ENCODE measurements around the gene TMEM44. TPM values are rescaled to one million over a fixed set of nuclear protein-coding genes. Genes with fewer than 3 reads are reported as not detected.

The TMEM44 gene
- total RNA-seq, 3 donors from 2014 or later (not counting 1 experiment from before 2014, with no cell fraction given): 2.1 to 3.0 (median 2.8) TPM

DNA sequence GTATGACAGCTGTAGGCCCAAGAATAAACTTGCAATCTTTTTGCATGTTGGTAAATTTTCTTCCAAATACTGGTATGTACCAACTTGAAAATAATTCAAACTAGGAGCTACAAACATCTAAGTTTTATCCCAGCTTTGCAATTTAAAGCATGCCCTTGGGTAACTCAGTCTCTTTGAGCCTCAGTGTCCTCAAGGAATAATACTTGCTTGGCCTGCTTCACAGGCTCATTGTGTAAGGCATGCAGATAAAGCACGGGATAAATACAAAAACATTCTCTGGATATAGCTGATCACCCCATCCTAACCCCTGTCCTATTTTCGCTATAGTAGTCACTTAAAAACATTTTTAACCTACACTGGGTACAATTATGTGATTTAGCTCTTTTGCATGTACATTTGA is 9.6 kb upstream of the TMEM44 start:
- Histone ChIP-seq H3K27ac (ENCODE audit: low read length) (no peak overlapping the region), H3K36me3 (ENCODE audit: control insufficient read depth, insufficient read depth, low read length) (peaks cover 52% of the 10 kb centered on the region), H3K9me3 (ENCODE audit: control insufficient read depth, insufficient read depth, low read length) (no peaks in the 10 kb centered on the region), H3K27me3 (ENCODE audit: control insufficient read depth, insufficient read depth, low read length) (no peaks in the 10 kb centered on the region), H3K4me1 (ENCODE audit: control insufficient read depth, insufficient read depth, low read length) (no peaks in the 10 kb centered on the region), H3K4me3 (ENCODE audit: low read length) (no peak overlapping the region)
- ATAC-seq (no peak), DNase-seq (no peak)
- Mint-ChIP-seq H3K4me3 (no peak overlapping the region), H3K4me1 (peaks cover 0 to 4% of the 10 kb centered on the region in 2 donors), H3K9me3 (no peaks in the 10 kb centered on the region), H3K27me3 (ENCODE audit: low read depth in 2 of 2) (no peaks in the 10 kb centered on the region), H3K27ac (no peak overlapping the region), H3K36me3 (peaks cover 8% of the 10 kb centered on the region)
- intact Hi-C loops (cut with micrococcal nuclease): no loop called here
- TF ChIP-seq, protein P1, sequence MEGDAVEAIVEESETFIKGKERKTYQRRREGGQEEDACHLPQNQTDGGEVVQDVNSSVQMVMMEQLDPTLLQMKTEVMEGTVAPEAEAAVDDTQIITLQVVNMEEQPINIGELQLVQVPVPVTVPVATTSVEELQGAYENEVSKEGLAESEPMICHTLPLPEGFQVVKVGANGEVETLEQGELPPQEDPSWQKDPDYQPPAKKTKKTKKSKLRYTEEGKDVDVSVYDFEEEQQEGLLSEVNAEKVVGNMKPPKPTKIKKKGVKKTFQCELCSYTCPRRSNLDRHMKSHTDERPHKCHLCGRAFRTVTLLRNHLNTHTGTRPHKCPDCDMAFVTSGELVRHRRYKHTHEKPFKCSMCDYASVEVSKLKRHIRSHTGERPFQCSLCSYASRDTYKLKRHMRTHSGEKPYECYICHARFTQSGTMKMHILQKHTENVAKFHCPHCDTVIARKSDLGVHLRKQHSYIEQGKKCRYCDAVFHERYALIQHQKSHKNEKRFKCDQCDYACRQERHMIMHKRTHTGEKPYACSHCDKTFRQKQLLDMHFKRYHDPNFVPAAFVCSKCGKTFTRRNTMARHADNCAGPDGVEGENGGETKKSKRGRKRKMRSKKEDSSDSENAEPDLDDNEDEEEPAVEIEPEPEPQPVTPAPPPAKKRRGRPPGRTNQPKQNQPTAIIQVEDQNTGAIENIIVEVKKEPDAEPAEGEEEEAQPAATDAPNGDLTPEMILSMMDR (IDR thresholded peaks at IDR 0.05): no peak
- WGBS (ENCODE audit: insufficient coverage): 100% methylated on average over 1 of the region's 2 CpGs

DNA sequence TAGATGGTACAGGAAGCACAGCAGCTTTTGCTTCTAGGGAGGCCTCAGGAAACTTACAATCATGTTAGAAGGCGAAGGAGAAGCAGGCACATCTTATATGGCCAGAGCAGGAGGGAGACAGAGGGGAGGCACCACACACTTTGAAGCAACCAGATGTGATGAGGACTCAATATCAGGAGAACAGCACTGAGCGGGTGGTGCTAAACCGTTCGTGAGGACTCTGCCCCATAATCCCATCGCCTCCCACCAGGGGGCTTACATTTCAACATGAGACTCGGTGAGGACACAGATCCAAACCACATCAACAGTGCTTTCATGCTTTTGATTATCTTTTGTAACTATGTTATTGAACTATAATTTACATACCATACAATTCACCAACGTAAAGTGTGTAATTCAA is 7.6 kb upstream of the TMEM44 start:
- H3K9me3 ChIP-seq (ENCODE audit: control insufficient read depth, insufficient read depth, low read length): no peaks in the 10 kb centered on the region
- peak; percentile 39 to 59 (median 40) for ATAC-seq
- Mint-ChIP-seq H3K4me3 (no peak overlapping the region), H3K9me3 (no peaks in the 10 kb centered on the region), H3K27me3 (ENCODE audit: low read depth in 2 of 2) (no peaks in the 10 kb centered on the region), H3K36me3 (peaks cover 8% of the 10 kb centered on the region), H3K27ac (no peak overlapping the region), H3K4me1 (peaks cover 0 to 4% of the 10 kb centered on the region in 2 donors)
- H3K27ac ChIP-seq (ENCODE audit: low read length): no peak overlapping the region
- H3K4me1 ChIP-seq (ENCODE audit: control insufficient read depth, insufficient read depth, low read length): no peaks in the 10 kb centered on the region
- H3K27me3 ChIP-seq (ENCODE audit: control insufficient read depth, insufficient read depth, low read length): no peaks in the 10 kb centered on the region
- H3K36me3 ChIP-seq (ENCODE audit: control insufficient read depth, insufficient read depth, low read length): peaks cover 42% of the 10 kb centered on the region
- DNase-seq: peak in 1 of 2 donors; percentile 64
- intact Hi-C loops (cut with micrococcal nuclease): no loop called here
- no peak overlapping the region for H3K4me3 ChIP-seq (ENCODE audit: low read length)
- TF ChIP-seq, protein P1 (IDR thresholded peaks at IDR 0.05): no peak
- 68% methylated on average over 6 of the region's 7 CpGs for WGBS (ENCODE audit: insufficient coverage)

DNA sequence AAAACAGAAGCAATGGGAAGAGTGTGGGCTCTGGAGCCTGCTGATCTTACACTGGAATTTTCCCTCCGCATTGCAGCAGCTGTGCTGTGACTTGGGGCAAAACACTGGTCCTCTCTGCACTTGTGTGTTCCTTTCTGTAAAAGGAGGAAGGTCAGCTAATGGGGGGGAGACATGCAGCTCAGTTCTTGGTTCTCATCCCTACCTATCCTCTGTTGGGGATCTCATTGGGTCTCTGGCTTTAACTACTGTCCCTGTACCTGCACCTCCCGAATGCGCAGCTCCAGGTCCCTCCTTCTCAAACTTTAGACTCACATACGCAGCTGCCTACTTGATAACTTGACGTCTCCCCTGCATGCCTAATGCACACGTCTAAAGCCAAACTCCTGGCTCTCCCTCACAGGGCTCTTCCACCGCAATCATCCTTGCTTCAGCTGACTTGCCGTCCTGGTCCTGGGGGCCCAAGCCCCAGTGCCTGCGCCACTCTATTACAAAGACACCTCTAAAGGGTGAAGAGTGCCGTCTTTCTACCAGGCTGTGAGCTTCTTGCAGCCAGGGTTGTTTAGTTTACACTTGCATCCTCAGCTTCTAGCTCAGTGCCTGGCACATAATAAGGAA is 5.9 kb upstream of the TMEM44 start:
- TF ChIP-seq, protein P1 (IDR thresholded peaks at IDR 0.05): no peak
- H3K9me3 ChIP-seq (ENCODE audit: control insufficient read depth, insufficient read depth, low read length): no peaks in the 10 kb centered on the region
- no peaks in the 10 kb centered on the region for H3K36me3 Mint-ChIP-seq
- H3K9me3 Mint-ChIP-seq: no peaks in the 10 kb centered on the region
- ATAC-seq: no peak
- DNase-seq: no peak
- H3K4me3 Mint-ChIP-seq: no peak overlapping the region
- H3K4me1 ChIP-seq (ENCODE audit: control insufficient read depth, insufficient read depth, low read length): no peaks in the 10 kb centered on the region
- intact Hi-C loops (cut with micrococcal nuclease): no loop called here
- H3K27me3 Mint-ChIP-seq (ENCODE audit: low read depth in 2 of 2): no peaks in the 10 kb centered on the region
- no peak overlapping the region for H3K27ac Mint-ChIP-seq
- H3K4me1 Mint-ChIP-seq: no peaks in the 10 kb centered on the region
- 96% methylated on average over 10 of the region's 10 CpGs for WGBS (ENCODE audit: insufficient coverage)
- H3K27me3 ChIP-seq (ENCODE audit: control insufficient read depth, insufficient read depth, low read length): no peaks in the 10 kb centered on the region
- no peak overlapping the region for H3K27ac ChIP-seq (ENCODE audit: low read length)
- peaks cover 29% of the 10 kb centered on the region for H3K36me3 ChIP-seq (ENCODE audit: control insufficient read depth, insufficient read depth, low read length)
- no peak overlapping the region for H3K4me3 ChIP-seq (ENCODE audit: low read length)
